ENCODE data around the gene IGF1R. TPM values are rescaled to one million over a fixed set of nuclear protein-coding genes. Genes with fewer than 3 reads are reported as not detected.
"Not testable (repeated sequence)": the region's sequence is repeated elsewhere in the genome, so short reads cannot be mapped to it uniquely, and the experiment has no call there.

The IGF1R gene
- total RNA-seq, 2 experiments from 2014 or later: 7.1 to 7.7 TPM

DNA sequence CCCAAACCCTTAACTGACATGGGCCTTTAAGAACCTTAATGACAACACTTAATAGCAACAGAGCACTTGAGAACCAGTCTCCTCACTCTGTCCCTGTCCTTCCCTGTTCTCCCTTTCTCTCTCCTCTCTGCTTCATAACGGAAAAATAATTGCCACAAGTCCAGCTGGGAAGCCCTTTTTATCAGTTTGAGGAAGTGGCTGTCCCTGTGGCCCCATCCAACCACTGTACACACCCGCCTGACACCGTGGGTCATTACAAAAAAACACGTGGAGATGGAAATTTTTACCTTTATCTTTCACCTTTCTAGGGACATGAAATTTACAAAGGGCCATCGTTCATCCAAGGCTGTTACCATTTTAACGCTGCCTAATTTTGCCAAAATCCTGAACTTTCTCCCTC is 309.3 kb downstream of the IGF1R start:
- POLR2A ChIA-PET: no interaction called here
- Mint-ChIP-seq H3K4me1 (peaks cover 13% of the 10 kb centered on the region), H3K9me3 (peaks cover 11% of the 10 kb centered on the region), H3K4me3 (no peak overlapping the region), H3K27me3 (no peaks in the 10 kb centered on the region), H3K27ac (no peak overlapping the region), H3K36me3 (ENCODE audit: low read depth) (peaks cover 16% of the 10 kb centered on the region)
- no peak for DNase-seq
- CTCF ChIA-PET: no interaction called here

DNA sequence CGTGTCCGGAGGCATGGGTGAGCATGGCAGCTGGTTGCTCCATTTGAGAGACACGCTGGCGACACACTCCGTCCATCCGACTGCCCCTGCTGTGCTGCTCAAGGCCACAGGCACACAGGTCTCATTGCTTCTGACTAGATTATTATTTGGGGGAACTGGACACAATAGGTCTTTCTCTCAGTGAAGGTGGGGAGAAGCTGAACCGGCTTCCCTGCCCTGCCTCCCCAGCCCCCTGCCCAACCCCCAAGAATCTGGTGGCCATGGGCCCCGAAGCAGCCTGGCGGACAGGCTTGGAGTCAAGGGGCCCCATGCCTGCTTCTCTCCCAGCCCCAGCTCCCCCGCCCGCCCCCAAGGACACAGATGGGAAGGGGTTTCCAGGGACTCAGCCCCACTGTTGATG is 309.7 kb downstream of the IGF1R start:
- DNase-seq: no peak
- POLR2A ChIA-PET: no interaction called here
- Mint-ChIP-seq H3K27me3 (no peaks in the 10 kb centered on the region), H3K9me3 (peaks cover 14% of the 10 kb centered on the region), H3K36me3 (ENCODE audit: low read depth) (peaks cover 16% of the 10 kb centered on the region), H3K4me3 (no peak overlapping the region), H3K4me1 (peaks cover 8% of the 10 kb centered on the region), H3K27ac (no peak overlapping the region)
- CTCF ChIA-PET: no interaction called here

DNA sequence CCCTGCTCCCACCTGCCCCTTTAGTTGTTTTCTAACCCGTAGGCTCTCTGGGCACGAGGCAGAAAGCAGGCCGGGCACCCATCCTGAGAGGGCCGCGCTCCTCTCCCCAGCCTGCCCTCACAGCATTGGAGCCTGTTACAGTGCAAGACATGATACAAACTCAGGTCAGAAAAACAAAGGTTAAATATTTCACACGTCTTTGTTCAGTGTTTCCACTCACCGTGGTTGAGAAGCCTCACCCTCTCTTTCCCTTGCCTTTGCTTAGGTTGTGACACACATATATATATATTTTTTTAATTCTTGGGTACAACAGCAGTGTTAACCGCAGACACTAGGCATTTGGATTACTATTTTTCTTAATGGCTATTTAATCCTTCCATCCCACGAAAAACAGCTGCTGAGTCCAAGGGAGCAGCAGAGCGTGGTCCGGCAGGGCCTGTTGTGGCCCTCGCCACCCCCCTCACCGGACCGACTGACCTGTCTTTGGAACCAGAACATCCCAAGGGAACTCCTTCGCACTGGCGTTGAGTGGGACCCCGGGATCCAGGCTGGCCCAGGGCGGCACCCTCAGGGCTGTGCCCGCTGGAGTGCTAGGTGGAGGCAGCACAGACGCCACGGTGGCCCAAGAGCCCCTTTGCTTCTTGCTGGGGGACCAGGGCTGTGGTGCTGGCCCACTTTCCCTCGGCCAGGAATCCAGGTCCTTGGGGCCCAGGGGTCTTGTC is 310.7 kb downstream of the IGF1R start:
- H3K27me3 Mint-ChIP-seq: no peaks in the 10 kb centered on the region
- ChIA-PET CTCF (no interaction called here), POLR2A (no interaction called here)
- H3K27ac Mint-ChIP-seq: no peak overlapping the region
- peaks cover 16% of the 10 kb centered on the region for H3K36me3 Mint-ChIP-seq (ENCODE audit: low read depth)
- peaks cover 17% of the 10 kb centered on the region for H3K9me3 Mint-ChIP-seq
- H3K4me3 Mint-ChIP-seq: no peak overlapping the region
- DNase-seq: no peak
- H3K4me1 Mint-ChIP-seq: no peaks in the 10 kb centered on the region

DNA sequence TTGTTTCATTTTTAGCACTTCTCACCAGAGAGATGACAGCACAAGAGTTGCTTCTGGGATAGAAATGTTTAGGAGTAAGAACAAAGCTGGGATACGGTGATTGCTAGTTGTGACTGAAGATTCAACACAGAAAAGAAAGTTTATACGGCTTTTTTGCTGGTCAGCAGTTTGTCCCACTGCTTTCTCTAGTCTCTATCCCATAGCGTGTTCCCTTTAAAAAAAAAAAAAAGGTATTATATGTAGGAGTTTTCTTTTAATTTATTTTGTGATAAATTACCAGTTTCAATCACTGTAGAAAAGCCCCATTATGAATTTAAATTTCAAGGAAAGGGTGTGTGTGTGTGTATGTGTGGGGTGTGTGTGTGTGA is 311.3 kb downstream of the IGF1R start:
- CTCF ChIA-PET: no interaction called here

DNA sequence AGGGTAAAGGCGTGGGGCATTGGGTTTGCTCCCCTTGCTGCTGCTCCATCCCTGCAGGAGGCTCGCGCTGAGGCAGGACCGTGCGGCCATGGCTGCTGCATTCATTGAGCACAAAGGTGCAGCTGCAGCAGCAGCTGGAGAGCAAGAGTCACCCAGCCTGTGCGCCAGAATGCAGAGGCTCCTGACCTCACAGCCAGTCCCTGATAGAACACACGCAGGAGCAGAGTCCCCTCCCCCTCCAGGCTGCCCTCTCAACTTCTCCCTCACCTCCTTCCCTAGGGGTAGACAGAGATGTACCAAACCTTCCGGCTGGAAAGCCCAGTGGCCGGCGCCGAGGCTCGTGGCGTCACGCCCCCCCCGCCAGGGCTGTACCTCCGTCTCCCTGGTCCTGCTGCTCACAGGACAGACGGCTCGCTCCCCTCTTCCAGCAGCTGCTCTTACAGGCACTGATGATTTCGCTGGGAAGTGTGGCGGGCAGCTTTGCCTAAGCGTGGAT is 312.3 kb downstream of the IGF1R start:
- no peaks in the 10 kb centered on the region for H3K4me1 Mint-ChIP-seq
- H3K27ac Mint-ChIP-seq: no peak overlapping the region
- ChIA-PET CTCF (no interaction called here), POLR2A (no interaction called here)
- H3K4me3 Mint-ChIP-seq: no peak overlapping the region
- no peaks in the 10 kb centered on the region for H3K27me3 Mint-ChIP-seq
- peaks cover 17% of the 10 kb centered on the region for H3K9me3 Mint-ChIP-seq
- no peak for DNase-seq
- H3K36me3 Mint-ChIP-seq (ENCODE audit: low read depth): peaks cover 16% of the 10 kb centered on the region

More for the DNA sequence above, 311.3 kb downstream of the IGF1R start:
- no peaks in the 10 kb centered on the region for H3K27me3 Mint-ChIP-seq
- H3K9me3 Mint-ChIP-seq: peaks cover 17% of the 10 kb centered on the region
- H3K27ac Mint-ChIP-seq: no peak overlapping the region
- H3K36me3 Mint-ChIP-seq (ENCODE audit: low read depth): peaks cover 16% of the 10 kb centered on the region
- no peak for DNase-seq
- no peaks in the 10 kb centered on the region for H3K4me1 Mint-ChIP-seq
- POLR2A ChIA-PET: no interaction called here
- no peak overlapping the region for H3K4me3 Mint-ChIP-seq

DNA sequence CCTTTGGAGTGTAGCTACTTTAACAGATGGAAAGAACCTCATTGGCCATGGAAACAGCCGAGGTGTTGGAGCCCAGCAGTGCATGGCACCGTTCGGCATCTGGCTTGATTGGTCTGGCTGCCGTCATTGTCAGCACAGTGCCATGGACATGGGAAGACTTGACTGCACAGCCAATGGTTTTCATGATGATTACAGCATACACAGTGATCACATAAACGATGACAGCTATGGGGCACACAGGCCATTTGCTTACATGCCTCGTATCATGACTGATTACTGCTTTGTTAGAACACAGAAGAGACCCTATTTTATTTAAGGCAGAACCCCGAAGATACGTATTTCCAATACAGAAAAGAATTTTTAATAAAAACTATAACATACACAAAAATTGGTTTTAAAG is 315.1 kb downstream of the IGF1R start:
- no peak overlapping the region for H3K4me3 Mint-ChIP-seq
- DNase-seq: no peak
- H3K4me1 Mint-ChIP-seq: no peaks in the 10 kb centered on the region
- H3K36me3 Mint-ChIP-seq (ENCODE audit: low read depth): peaks cover 16% of the 10 kb centered on the region
- POLR2A ChIA-PET: no interaction called here
- H3K27ac Mint-ChIP-seq: no peak overlapping the region
- peaks cover 17% of the 10 kb centered on the region for H3K9me3 Mint-ChIP-seq
- CTCF ChIA-PET: no interaction called here
- no peaks in the 10 kb centered on the region for H3K27me3 Mint-ChIP-seq

DNA sequence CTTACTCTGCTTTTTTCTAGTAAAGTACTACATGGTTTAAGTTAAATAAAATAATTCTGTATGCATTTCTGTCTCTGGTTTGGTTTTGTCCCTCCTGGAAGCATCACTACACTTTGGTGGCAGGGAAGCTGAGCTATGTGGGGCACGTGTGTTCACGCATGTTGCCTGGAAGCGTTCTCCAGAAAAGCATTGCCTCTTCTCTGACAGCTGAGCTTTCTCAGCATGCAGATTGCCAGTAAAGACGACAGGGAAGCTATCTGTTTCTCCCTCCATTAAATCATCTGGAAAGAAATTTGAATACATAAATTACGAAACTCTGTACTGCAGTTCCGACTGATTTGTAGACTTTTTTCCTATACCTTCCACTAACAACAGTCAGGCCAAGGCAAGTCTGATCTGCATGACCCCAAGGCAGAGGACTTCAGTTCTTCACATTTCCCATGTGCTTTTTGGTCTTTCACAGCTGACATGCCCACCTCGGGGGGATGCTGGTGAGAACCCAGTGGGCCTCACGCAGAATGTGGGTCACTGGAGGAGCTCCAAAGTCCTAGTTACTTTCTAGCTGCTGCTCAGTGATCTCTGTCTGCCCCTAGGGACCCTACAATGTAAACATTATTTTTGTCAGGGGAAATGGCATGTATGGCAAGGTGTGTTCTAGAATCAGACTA is 316.3 kb downstream of the IGF1R start:
- POLR2A ChIA-PET: no interaction called here
- Mint-ChIP-seq H3K27ac (no peak overlapping the region), H3K9me3 (peaks cover 17% of the 10 kb centered on the region), H3K4me1 (no peaks in the 10 kb centered on the region), H3K4me3 (no peak overlapping the region), H3K27me3 (no peaks in the 10 kb centered on the region), H3K36me3 (ENCODE audit: low read depth) (peaks cover 16% of the 10 kb centered on the region)
- CTCF ChIA-PET: no interaction called here
- no peak for DNase-seq

DNA sequence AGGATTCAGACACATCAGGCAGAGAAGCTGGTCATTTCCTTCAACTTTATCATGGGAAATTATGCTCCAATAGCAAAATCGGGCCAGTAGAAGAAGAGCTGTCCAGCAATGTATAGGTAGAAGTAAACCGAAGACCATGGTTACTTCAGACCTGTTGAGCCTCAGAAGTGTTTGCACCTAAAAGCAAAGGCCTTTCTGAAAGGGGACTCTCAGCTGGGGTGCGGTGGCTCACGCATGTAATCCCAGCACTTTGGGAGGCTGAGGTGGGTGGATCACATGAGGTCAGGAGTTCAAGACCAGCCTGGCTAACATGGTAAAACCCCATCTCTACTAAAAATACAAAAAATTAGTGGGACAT is 316.8 kb downstream of the IGF1R start:
- H3K27ac Mint-ChIP-seq, H3K4me3 Mint-ChIP-seq, H3K4me1 Mint-ChIP-seq, H3K27me3 Mint-ChIP-seq, POLR2A ChIA-PET, CTCF ChIA-PET, DNase-seq: not testable (repeated sequence)
- Mint-ChIP-seq H3K9me3 (peaks cover 17% of the 10 kb centered on the region), H3K36me3 (ENCODE audit: low read depth) (peaks cover 16% of the 10 kb centered on the region)

DNA sequence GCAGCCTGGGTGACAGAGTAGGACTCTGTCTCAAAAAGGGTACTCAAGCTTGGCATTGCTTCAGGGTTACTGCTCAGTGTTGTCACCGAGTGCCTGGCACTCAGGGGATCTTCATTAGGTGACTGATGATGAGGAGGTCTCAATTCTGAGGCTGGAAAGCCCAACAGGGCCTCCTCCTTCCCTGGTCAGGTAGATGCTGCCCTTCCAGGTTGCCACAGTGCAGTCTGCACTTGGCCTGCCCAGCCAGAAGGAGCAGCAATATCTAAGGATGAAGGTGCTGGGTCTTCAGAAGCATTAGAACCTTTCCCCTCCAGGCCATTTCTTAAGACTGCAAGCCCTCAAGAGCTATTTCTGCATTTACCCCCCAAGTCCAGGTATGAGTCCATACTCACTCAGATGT is 317.3 kb downstream of the IGF1R start:
- Mint-ChIP-seq H3K27me3 (no peaks in the 10 kb centered on the region), H3K4me1 (no peaks in the 10 kb centered on the region), H3K27ac (no peak overlapping the region), H3K9me3 (peaks cover 17% of the 10 kb centered on the region), H3K36me3 (ENCODE audit: low read depth) (peaks cover 16% of the 10 kb centered on the region), H3K4me3 (no peak overlapping the region)
- ChIA-PET POLR2A (no interaction called here), CTCF (no interaction called here)
- DNase-seq: no peak

DNA sequence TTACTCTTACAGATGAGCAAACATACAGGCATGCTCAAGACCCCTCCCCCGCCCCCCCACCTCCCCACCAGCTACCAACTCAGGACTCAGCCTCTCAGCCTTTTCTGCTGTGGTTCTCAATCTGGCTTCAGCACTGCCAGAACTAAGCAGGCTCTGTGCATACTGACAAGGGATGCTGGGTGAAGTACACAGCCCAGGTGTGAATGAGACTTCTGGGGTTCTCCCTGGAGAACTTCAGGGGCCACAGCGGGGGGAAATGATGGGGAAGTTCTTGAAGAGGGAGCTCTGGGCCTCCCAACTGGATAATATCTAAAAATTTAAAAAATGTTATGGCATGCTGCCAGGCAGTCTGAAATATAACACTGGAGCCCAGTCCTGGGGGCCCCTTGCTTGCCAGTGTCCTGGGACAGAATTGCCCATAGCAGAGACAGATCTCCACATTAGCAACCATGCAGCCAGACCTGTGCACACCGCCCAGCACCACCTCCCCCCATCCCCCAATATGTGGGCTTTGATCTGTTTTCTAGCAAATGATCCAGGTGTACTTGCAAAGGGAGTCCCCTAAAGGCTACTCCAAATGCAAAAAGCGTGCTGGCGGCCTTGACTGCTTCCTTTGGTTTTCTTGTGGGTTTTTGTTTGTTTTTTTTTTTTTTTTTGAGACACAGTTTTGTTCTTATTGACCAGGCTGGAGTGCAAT is 317.9 kb downstream of the IGF1R start:
- POLR2A ChIA-PET: no interaction called here

DNA sequence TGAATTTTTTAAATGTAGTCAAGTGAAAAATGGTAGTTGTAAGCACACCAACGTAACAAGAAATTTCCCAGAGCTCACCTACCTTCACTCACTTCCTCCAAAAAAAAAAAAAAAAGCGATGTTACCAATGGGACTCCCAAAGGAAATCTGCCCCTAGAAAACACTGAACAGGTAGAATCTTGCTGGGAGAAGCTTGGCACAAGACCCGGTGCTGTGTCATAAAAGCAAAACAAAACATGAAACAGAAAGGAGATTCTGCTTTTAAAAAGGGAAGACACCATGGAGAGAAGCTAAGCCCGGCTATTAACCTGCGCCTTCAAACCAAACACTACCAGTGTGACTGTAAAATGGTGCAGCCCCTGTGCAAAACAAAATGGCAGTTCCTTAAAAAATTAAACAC is 318.8 kb downstream of the IGF1R start:
- Mint-ChIP-seq H3K27ac (no peak overlapping the region), H3K9me3 (peaks cover 11% of the 10 kb centered on the region), H3K36me3 (ENCODE audit: low read depth) (peaks cover 5% of the 10 kb centered on the region), H3K4me3 (no peak overlapping the region), H3K4me1 (no peaks in the 10 kb centered on the region), H3K27me3 (no peaks in the 10 kb centered on the region)
- ChIA-PET POLR2A (no interaction called here), CTCF (no interaction called here)
- no peak for DNase-seq

More for the DNA sequence above, 317.9 kb downstream of the IGF1R start:
- CTCF ChIA-PET: no interaction called here
- Mint-ChIP-seq H3K4me3 (no peak overlapping the region), H3K27ac (no peak overlapping the region), H3K27me3 (no peaks in the 10 kb centered on the region), H3K9me3 (peaks cover 17% of the 10 kb centered on the region), H3K36me3 (ENCODE audit: low read depth) (peaks cover 12% of the 10 kb centered on the region), H3K4me1 (no peaks in the 10 kb centered on the region)
- DNase-seq: no peak

DNA sequence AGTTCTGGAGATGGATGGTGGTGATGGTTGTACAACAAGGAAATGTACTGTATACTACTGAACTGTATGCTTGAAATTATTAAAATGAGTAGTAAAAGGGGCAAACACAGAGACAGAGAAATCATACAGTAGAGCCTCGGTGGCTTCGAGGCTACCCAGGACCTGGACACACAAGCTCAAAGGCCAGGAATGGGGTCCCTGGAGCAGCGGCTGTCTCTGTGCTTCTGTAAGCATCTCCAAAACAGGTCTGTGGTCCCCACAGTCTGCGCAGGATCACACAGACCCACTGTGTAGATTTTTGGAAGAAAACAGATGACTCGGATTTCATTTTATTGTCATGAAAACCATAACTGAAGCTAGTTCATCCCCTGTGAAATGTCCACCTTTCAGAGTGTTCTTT is 319.6 kb downstream of the IGF1R start:
- POLR2A ChIA-PET: no interaction called here
- no peak for DNase-seq
- Mint-ChIP-seq H3K9me3 (peaks cover 3% of the 10 kb centered on the region), H3K4me3 (no peak overlapping the region), H3K27ac (no peak overlapping the region), H3K27me3 (no peaks in the 10 kb centered on the region), H3K36me3 (ENCODE audit: low read depth) (no peaks in the 10 kb centered on the region), H3K4me1 (no peaks in the 10 kb centered on the region)
- CTCF ChIA-PET: interaction anchor here (0.6 kb wide), 1 partner anchor 212 kb away, joined by 4 read pairs; no protein-coding TSS in a partner anchor

DNA sequence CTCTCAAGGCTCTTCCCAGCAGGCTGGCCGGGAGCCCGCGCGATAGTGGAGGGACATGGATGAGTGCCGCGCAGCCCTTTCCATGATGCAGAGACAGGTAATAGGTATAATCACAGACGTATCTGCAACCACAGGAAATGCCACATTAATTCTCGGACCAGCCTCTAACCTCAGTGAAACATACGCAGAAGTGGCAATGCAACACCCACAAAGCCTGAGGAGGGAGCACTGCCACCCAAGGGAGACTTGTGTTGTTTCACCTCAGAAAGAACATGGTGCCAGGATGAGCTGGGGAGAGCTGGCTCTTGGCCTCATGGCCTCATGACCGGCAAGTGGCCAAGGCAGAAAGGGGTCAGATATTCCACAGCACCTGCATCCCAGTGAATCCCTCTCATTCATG is 320.2 kb downstream of the IGF1R start:
- H3K4me3 Mint-ChIP-seq: no peak overlapping the region
- CTCF ChIA-PET: no interaction called here
- H3K36me3 Mint-ChIP-seq (ENCODE audit: low read depth): no peaks in the 10 kb centered on the region
- no peak overlapping the region for H3K27ac Mint-ChIP-seq
- no peaks in the 10 kb centered on the region for H3K4me1 Mint-ChIP-seq
- DNase-seq: no peak
- no peaks in the 10 kb centered on the region for H3K9me3 Mint-ChIP-seq
- no peaks in the 10 kb centered on the region for H3K27me3 Mint-ChIP-seq
- POLR2A ChIA-PET: no interaction called here
